ENCODE data around the gene NXPH3.
"Not testable (repeated sequence)": the region's sequence is repeated elsewhere in the genome, so short reads cannot be mapped to it uniquely, and the experiment has no call there.

Gene NXPH3

DNA sequence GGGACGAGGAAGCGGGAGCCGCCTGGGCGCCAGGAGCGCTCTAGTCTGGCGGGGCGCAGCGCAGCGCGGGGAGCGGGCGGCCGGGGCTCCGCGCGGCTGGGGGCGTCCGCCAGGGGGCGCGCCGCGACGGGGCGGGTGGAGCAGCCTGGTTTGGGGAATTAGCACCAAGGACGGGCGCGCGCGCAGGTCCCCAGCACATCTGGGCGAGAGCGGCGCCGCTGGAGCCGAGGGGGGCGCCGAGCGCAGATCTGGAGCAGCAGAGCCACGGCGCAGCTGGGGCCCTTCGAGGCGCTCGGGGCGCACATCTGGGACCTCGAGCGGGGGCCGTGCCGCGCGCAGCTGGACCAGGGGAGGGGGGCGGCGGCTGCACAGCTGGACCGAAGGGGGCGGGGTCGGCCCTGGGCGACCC lies at the start of gene NXPH3:
Gene NXPH3 (plus strand): TSS at position 193 of the 409 bp plus-strand sequence. CDS start 349 bp downstream, outside the sequence.
- peak; percentile 75 for DNase-seq

DNA sequence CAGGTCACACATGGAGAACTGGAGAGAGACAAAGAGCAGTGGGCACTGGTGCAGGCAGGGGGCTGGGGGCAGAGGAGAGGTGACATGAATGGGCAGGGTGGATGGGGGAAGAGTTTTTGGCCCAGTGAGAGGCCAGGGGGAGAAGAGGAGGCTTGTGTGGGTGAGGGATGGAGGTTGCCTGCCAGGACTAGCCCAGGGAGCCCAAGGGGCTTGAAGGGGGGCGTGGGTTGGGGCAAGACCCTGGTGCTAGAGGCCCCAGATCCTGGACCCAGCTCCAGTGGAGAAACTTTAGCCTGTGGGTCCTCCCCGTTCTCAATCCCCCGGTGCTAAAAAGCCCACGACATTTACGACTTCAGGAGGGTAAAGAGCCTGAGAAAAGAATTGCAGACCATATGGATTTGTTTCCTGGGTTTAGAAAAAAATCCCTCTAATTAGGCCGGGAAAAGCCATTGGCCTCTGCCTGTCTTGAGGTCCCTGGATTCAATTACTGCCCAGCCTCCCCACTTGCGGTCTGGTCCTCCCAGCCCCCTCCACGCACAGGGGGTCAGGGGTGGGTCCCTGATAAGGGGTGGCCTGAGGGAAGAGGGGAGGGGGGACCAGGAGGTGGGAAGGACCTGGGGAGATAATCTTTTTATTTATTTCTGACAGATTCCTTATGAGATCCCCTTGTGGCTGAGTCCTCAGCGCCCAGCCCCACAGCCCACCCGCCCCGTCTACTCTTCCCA lies 47.6 kb upstream of the NXPH3 start:
- DNase-seq = no peak

DNA sequence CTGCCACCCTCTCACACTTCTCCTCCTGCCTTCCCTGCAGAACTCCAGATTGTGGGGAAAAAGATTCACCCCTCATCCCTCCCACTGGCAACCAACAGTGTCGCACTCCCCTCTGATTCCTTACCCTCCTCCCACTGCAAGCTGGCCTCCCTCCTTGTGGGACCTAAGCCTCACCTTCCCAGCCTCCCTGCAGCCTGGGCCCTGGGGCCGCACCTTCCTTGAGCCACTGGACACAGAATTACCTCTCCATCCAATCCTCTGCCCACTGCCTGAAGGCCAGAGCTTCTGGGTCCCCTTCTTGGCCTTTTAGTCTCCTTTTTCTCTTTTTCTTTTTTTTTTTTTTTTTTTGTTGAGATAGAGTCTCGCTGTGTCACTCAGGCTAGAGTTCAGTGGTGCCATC lies 46.7 kb upstream of the NXPH3 start:
- DNase-seq = no peak

DNA sequence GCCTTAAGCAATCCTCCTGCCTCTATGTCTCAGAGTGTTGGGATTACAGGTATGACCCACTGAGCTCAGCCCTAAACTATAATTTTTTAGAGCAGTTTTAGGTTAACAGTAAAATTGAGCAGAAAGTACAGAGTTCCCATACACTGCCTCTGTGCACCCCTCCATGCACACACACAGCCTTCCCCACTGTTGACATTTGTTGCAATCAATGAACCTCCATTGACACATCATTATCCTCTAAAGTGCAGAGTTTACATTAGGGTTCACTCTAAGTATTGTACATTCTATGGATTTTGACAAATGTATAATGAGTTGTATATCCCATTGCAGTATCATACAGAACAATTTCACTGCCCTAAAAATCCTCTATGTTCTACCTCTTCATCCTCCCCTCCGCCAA lies 45.6 kb upstream of the NXPH3 start:
- no peak for DNase-seq

DNA sequence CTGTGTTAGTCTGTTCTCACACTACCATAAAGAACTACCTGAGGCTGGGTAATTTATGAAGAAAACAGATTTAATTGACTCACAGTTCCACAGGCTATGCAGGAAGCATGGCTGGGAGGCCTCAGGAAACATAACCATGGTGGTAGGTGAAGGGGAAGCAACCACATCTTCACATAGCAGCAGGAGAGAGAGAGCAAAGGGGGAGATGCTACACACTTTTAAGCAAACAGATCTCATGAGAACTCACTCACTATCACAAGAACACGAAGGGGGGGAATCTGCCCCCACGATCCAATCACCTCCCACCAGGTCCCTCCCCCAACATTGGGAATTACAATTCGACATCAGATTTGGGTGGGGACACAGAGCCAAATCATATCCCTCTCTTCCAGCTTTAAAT lies 31.8 kb upstream of the NXPH3 start:
- DNase-seq = no peak

DNA sequence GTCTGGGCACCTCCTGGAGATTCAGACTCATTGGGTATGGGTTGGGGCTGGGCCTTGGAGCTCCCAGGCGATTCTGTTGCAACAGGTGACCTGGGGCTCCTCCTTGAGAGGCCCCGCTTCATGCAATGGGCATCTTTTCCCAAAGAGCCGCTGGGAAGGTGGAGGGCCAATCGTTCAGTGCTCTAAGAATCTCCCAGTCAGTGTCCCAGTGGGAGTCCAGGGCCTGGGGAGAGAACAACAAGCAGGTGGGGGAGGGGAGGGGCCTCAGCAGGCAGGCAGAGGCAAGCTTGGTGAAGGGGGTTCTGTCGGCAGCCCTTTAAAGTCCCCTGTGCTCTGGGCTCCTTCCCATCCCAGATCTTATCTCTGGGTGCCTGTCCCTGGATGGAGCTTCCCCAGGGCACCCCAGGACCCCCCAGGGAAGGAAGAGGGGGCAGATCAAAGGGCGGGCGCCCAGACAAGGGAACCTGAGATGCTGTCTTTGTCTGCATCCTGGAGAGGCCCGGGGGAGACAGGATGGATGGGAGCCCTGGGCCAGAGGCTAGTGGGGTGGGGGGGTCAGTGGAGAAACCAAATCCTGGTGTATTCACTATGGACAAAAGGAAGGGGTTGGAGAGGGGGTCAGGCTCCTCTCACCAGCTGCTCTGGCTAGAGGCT lies 30.5 kb upstream of the NXPH3 start:
- no peak for DNase-seq

DNA sequence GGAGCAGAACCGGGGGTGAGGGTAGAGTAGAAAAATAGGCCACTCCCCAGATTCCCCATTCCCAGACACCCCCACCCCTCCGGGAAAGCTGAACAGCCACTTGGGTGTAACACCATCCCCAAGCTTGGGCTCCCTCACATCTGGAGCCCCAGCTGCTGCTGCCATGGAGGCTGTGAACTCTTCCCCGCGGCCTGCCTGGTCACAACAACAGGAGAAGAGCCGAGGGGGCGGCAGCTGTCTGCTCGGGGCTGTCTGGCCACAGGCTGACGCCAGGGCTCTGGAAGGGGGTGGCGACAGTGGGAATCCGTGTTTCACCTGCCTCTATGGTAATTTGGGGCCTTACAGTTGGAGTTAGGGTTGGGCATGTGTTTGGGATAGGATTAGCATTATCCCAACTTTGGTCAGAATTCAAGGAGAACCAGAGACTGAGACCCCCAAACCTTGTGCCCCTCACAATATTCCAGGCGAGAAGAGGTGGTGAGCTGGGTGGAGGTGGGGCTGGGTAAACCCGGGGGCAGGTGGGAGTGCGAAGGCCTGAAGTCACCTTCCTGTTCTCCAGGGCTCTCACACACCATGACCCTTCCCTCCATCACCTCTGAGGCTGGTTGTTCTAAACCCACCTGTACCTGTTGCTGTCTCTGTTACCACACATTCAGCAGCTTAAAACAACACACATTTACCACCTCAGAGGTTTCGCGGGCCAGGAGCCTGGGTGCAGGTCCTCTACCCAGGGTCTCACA lies 29.7 kb upstream of the NXPH3 start:
- DNase-seq = peak; percentile 74

DNA sequence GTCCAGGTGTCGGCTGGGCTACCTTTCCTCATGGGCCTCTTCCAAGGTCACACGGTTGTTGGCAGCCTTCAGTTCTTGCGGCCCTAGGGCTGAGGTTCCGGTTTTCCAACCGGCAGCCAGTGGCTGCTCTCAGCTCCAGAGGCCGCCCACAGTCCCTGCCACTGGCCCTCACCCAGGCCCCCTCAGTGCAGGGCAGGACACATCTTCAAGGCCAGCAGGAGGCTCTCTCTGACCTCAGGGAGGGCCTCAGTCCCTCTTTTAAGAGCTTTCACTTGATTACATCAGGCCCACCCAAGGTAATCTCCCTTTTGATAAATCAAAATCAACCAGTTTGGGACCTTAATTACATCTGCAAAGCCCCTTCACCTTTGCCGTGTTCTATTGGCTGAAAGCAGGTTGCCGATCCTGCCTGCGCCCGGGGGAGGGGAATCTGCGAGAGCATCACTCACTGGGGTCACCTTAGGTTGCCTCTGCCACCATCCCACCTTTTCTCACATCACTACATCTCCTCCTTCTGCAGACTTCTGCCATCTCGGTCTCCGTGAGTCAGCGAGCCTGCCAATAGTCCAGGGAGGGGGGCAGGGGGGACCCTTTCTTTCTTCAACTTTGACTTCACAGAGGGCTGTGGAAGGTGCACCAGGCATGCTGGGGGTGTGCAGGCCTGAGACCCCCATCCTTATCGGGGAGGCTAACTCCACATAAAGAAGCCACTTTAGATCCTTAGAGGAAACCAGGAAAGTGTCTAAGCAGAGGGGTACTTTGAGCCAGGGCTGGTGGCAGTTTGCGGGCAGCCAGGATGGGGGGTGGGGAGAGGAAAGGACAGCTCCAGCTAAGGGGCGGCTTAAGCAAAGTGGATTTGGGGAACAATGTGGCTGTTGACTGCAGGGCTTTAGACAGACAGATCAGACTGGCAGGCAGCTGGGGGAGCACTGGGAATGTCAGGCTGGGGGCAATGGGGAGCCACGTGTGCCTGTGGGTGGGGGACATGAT lies 28.8 kb upstream of the NXPH3 start:
- DNase-seq = no peak

DNA sequence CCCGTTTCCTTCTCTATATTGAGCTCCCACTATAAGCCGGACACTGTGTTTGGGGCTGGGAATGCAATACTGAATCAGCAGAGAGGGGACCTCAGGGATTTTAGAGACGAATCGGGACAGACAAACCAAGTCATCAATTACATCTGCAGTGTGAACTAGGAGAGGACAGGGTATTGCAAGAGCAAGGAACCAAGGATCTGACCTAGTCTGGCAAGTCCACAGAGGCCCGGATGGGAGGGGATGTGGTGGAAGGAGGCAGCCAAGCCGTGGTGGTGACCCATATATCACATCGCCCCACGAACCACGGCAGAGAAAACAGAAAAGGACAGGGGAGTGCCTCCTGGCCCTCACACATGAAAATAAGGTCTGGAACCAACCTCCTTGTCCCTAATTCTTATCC lies 28.1 kb upstream of the NXPH3 start:
- no peak for DNase-seq

DNA sequence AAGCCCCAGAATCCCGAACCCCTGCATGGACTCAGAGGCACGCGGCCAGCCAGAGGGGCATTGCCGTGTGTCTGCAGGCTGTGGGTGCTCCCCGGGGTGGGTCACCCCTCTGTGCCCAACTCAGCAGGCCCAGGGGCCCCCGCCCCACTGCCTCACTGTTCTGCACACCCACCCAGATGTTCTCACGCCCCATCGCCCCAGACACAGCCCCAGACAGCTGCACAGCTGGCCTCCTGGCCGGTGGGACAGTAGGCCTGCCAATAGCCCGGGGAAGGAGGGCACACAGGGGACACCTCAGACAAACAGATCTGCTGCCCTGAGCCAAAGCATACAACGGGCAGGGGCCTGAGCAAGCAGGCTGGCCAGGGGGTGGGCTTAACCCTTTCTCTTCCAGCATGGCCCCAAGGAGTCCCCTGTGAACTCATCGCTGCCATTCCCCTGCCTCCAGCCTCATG lies 27.6 kb upstream of the NXPH3 start:
- DNase-seq = no peak

DNA sequence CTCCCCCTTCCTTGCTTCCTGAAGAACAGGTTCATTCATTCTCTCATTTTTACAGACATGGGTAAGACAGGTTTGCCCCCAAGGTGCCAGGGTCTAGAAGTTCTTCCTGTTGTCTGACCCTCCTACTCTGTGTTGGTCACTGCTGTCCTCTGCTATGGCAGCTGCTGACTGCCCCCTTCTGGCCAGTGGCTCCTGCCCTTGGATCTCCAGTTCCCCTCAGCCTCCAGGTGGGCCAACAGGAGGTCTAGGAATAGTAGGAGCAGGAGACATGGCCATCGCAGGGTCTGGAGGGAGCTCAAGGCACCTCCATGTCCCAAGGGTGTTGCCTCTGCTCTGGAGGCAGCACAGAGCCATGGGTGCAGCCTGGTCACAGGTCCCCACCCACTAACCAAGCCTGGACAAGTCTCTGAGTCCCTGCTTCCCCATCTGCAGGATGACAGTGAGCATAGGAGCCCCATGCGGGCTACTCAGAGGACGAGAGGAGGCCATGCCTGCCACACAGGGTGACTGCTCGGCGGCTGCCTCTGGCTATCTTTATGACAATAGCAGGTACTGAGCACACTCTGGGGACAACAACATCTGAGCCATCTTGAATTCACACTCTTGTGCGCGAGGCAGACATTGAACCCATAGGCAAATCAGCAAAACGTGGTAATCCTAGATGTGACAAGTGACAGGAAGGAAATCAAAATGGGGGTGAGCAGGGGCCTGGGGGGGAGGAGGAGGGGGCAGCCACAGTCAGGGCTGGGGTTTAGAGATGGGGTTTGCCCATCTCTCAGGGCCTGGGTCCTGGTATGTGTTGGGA lies 27.0 kb upstream of the NXPH3 start:
- no peak for DNase-seq

DNA sequence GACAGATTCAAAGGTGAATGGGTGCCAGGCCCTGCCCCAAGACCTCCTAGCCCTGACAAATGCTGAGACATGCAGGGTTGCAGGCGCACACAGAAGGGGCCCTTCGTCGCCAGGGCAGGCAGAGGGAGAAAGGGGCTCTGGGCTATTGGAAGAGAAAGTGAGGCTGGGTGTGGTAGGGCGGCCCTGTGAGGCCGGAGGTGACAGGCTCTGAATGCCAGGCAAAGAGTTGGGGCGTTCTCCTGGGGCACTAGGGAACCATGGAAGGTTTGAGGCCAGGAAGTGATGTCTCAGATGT lies 26.4 kb upstream of the NXPH3 start:
- no peak for DNase-seq

DNA sequence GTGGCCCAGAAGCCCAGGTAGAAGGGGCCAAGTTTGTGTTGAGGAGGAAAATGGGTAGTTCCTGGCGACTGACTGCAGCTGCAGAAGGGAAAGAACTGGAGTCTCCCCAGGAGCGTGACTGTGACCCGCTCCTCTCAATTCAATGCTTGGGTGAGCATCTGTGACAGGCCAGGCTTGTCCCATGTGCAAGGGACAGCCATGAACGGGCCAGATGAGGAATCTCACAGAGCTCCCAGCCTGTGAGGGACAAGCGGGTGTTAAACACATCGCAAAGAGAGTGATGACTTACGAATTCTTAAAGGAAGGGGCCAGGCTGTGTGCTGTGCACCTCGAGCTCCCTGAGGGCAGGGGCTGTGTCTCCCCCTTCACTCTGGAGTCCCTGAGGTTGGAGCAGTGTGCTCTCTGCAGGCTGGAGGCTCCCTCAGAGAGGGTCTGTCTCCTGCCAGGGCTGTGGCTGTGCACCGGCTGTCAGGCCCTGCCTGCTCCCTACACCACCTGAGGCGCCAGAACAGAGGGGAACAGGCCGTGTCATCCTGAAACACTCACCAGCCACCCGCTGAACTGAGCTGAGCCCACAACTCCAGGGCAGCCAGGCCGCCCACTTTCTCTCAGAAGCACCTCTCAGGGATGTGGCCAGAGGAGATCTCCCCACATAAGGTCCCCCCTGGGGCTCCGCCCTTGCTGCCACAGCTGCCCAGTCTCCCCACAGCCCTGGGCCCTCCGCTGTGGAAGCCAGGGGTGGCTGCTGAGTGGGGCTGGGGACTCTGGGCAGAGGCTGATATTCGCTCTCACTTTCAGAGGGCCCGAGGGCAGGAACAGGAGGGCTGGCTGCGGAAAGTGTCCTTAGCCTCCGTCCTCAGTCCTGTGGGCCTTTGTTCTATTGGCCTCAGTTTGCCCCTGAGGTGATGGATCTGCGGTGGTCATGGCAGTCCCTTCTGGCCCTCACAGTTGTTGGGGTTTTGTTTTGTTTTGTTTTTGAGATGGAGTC lies 25.7 kb upstream of the NXPH3 start:
- DNase-seq = no peak

DNA sequence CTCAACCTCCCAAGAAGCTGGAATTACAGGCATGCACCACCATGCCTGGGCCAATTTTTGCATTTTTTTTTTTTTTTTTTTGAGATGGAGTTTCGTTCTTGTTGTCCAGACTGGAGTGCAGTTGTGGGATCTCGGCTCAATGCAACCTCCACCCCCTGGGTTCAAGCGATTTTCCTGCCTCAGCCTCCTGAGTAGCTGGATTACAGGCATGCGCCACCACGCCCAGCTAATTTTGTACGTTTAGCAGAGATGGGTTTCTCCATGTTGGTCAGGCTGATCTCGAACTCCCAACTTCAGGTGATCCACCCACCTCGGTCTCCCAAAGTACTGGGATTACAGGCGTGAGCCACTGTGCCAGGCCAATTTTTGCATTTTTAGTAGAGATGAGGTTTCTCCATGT lies 24.9 kb upstream of the NXPH3 start:
- not testable (repeated sequence) for DNase-seq

DNA sequence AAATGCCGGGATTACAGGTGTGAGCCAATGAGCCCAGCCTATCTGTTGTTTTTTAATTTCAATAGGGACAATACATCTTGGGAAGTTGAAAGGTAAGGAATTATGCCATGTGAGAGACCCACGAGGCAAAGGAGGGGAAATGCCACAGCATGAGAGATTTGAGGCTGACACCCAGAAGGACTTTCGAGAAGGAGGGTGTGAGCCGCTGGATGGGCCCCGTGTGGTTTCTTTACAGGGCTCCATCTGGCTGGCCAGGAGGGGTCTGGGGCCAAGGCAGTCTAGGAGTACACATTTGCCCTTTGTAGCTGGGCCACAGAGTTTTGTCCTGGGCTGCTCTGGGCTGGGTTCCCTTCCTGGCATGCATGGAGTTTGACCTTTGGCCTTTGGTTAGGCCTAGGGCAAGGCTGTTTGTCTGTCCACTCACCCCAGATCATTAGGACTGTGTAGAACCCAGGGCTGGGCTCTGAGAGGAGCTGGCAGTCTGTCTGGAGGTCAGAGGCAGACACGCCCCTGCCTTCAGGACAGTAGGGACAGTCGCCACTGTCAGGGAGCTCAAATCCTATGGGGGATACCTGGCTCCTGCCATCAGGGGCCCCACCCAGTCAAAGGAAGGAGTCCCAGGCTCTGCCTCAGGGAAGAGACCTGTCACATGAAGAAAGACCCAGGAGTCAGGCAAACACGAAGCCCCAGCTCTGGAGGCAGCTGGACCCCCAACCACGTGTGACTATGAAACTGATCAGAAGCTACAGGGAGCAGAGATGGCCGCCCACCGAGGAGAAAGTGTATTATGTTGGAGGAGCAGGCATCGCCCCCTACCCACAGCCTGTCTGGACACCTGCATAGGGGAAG lies 24.2 kb upstream of the NXPH3 start:
- DNase-seq = no peak

DNA sequence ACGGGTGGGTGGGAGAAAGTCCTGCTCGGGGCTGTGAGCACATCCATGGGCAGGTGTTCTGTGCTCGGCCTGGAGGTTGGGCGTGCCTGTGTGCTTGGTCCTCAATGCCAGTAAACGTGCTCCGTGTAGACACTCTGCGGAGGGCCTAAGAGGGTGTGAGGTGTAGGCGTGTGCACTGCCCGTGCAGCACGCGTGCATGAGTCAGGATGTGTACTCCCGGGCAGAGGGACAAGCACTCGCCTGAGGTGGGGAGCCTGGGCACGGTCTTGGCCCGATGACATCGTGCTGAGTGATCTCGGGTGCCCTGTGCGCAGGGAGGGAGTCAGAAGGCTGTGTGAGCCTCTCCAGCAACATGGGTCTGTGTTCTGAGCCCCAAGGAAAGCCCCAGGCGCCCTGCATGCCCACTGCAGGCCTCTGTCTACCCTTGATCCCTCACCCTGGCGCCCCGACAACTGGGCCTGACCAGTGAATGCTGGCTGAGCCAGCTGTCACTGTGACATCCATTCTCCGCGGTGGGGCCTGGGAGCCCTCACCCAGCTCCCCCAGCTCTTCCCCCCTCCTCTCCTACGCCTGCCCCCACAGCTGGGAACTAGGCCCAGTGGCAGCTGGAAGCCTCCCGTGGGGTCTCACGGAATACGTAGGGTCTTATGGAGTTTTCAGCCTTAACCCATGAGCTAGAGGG lies 23.5 kb upstream of the NXPH3 start:
- DNase-seq = peak; percentile 83

DNA sequence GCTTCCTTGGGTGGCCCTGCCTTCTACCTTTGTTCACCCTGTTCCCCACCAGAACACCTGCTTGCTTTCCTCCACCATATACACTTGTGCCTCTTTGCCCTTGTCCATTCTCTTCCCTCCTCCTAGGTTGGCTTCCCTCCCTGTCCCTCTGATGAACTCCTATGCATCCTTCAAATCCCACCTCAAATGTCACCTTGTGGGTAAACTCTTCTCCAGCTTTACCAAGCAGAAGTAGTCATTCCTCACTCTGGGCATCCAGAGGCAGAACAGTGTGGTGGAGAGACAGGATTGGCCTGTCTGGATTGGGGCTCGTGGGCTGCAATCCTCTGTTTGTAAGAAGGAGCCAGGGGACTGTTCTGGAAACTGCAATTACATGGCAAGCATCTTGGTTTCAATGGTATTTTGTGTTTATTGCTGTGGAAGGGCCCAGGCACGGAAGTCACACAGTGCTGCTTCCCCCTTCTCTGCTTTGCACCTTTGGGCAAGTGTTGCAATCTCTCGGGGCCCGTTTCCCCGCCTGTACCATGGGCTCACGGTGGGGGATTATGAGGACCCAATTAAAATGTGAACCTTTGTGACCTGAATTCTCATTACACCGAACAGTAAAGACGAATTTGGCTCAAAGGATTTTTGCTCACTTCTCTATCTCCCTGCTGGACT lies 21.9 kb upstream of the NXPH3 start:
- no peak for DNase-seq

DNA sequence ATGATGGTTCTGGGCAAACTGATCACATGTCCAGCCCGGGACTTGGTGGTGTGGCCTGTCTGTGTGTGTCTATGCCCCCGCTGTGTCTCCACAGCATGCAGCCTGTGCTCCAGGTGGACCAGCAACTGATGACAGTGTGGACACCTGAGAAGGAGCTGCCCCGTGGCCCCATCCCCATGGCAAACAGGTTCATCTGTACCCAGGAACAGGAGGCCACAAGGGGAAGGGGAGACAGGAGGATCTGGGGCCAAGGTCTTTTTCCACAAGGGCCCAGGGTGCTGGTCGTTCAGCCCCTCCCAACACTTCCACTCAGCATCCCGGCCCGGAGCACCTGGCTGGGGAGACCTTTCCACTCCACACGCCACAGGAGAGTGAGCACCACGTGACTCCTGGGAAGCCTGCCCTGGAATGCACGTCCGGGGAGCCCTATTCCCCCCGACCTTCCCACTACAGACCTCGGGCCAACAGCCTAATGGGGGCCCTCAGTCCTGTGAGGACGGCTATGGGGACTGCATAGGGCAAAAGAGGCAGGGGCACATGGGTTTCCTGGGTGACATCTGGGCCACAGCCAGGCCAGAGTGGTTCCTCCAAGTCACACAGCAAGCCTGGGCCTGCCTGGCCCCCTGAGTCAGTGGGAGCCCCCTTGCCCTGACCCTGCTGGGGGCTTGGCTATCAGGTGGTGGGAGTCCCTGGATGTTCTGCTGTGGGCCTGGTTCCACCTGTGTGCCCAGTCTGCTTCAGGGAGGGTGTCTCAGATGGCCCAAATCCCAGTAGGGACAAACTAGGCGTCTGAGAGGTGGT lies 20.8 kb upstream of the NXPH3 start:
- no peak for DNase-seq

Data from right hindlimb (tissue), 1 donor.